Neural progenitor cell (in vitro differentiated cells): ENCODE measurements around the gene TRIL. TPM values are rescaled to one million over a fixed set of nuclear protein-coding genes. Genes with fewer than 3 reads are reported as not detected.

Experiments used
- DNase-seq: peaks from one replicate; pipeline ENCODE4 v3.0.0-alpha.2; 2016; ENCODE audit warnings: low spot score
- H2AFZ ChIP-seq: fragments of 200-600 bp; sonication (generic); replicated peaks from 2 replicates; pipeline ENCODE4 v1.6.1; 2016; ENCODE audit warnings: antibody characterized with exemption
- H3F3A ChIP-seq: fragments of 200-600 bp; sonication (generic); 2 replicates; pipeline ENCODE4 v1.6.1; 2016; ENCODE audit warnings: antibody characterized with exemption, low read depth
- H3K27ac ChIP-seq: fragments of 200-600 bp; sonication (generic); 2 replicates; pipeline ENCODE4 v1.5.1; 2016; ENCODE audit warnings: mild to moderate bottlenecking
- H3K27me3 ChIP-seq: fragments of 200-600 bp; sonication (generic); 2 replicates; pipeline ENCODE4 v1.6.1; 2016; ENCODE audit warnings: mild to moderate bottlenecking, moderate library complexity
- H3K36me3 ChIP-seq: fragments of 200-600 bp; sonication (generic); 2 replicates; pipeline ENCODE4 v1.5.1; 2016
- H3K4me1 ChIP-seq: fragments of 200-600 bp; sonication (generic); 2 replicates; pipeline ENCODE4 v1.6.1; 2016; ENCODE audit warnings: mixed run types
- H3K4me2 ChIP-seq: fragments of 200-600 bp; sonication (generic); 2 replicates; pipeline ENCODE4 v1.6.1; 2016
- H3K4me3 ChIP-seq: fragments of 200-600 bp; sonication (generic); 2 replicates; pipeline ENCODE4 v1.5.1; 2016
- H3K79me2 ChIP-seq: fragments of 200-600 bp; sonication (generic); 2 replicates; pipeline ENCODE4 v1.6.1; 2016; ENCODE audit warnings: low read depth
- H3K9ac ChIP-seq: fragments of 200-600 bp; sonication (generic); 2 replicates; pipeline ENCODE4 v1.6.1; 2016
- H3K9me3 ChIP-seq: fragments of 200-600 bp; sonication (generic); 2 replicates; pipeline ENCODE4 v1.5.1; 2016; ENCODE audit warnings: low read depth
- H4K20me1 ChIP-seq: fragments of 200-600 bp; sonication (generic); 2 replicates; pipeline ENCODE4 v1.6.1; 2016; ENCODE audit warnings: low read depth
- H3K27ac Mint-ChIP-seq: 3 replicates; pipeline ENCODE4 v1.8.0; 2021; ENCODE audit warnings: mixed read lengths
- H3K27me3 Mint-ChIP-seq: 2 replicates; pipeline ENCODE4 v1.8.0; 2022; ENCODE audit warnings: low read depth, mild to moderate bottlenecking, inconsistent platforms, moderate library complexity, mixed read lengths; ENCODE audit not compliant: insufficient read depth
- H3K36me3 Mint-ChIP-seq: 3 replicates; pipeline ENCODE4 v1.8.0; 2021; ENCODE audit warnings: mixed read lengths
- H3K4me1 Mint-ChIP-seq: 3 replicates; pipeline ENCODE4 v1.8.0; 2021; ENCODE audit warnings: mixed read lengths
- H3K4me3 Mint-ChIP-seq: 3 replicates; pipeline ENCODE4 v1.8.0; 2021; ENCODE audit warnings: mild to moderate bottlenecking, moderate library complexity, mixed read lengths
- H3K9me3 Mint-ChIP-seq: 3 replicates; pipeline ENCODE4 v1.8.0; 2020; ENCODE audit warnings: mixed read lengths
- EZH2 ChIP-seq: fragments of 200-600 bp; sonication (generic); IDR thresholded peaks from 2 replicates; pipeline ENCODE4 v1.6.1; 2017; ENCODE audit warnings: antibody characterized with exemption, mild to moderate bottlenecking, moderate library complexity
- EZH2phosphoT487 ChIP-seq: fragments of 200-600 bp; sonication (generic); IDR thresholded peaks from 2 replicates; pipeline ENCODE4 v1.6.1; 2017; ENCODE audit warnings: antibody characterized with exemption
- total RNA-seq: library from RNA; depleted of rRNA; stranded (reverse); fragments of >200 nt; gene quantifications from 2 replicates; pipeline ENCODE4 v1.2.3, GENCODE V29; 2015; ENCODE audit warnings: low replicate concordance
- TF ChIP-seq, protein P1 (sequence below): fragments of 200-600 bp; sonication (generic); IDR thresholded peaks from 2 replicates; pipeline ENCODE4 v1.5.1; 2017; ENCODE audit warnings: antibody characterized with exemption, mild to moderate bottlenecking

Gene TRIL
- total RNA-seq, 1 donor from 2014 or later = 8.5 TPM

GRCh38 chr7:28999427-28999826 is 41.3 kb upstream of the TRIL start:
- H3K27ac Mint-ChIP-seq = peak overlapping the region; percentile 88
- peaks cover 43% of the 10 kb centered on the region for H3K4me1 Mint-ChIP-seq

DNA sequence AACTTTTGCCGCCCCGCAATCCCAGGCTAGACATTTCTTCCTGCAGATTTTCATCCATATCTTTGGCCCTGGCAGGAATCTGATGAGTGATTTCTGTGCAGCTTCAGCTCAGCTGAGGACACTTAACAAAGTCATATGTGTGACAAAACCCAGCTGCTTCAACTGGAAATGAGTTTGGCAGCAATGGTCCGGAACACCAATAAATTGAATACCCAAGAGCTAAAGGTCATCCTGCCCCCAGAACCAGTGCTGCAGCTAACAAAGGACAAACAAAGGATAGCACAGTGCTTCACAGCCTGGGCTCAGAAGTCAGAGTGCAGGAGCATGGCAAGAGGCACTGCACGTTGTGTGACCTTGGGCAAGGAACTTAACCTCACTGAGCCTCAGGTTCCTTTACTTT is 40.0 kb upstream of the TRIL start:
- DNase-seq = peak; percentile 11
- Histone ChIP-seq H3K27ac (no peak overlapping the region), H3K4me1 (peaks cover 26% of the 10 kb centered on the region), H3K4me3 (no peak overlapping the region), H3K27me3 (no peaks in the 10 kb centered on the region), H3K4me2 (no peak overlapping the region), H4K20me1 (no peaks in the 10 kb centered on the region), H2AFZ (no peak overlapping the region), H3K9me3 (no peaks in the 10 kb centered on the region), H3K36me3 (peaks cover 4% of the 10 kb centered on the region), H3K9ac (no peak overlapping the region), H3F3A (no peaks in the 10 kb centered on the region), H3K79me2 (no peaks in the 10 kb centered on the region)
- Mint-ChIP-seq H3K36me3 (peaks cover 2% of the 10 kb centered on the region), H3K27me3 (no peaks in the 10 kb centered on the region), H3K4me1 (peaks cover 43% of the 10 kb centered on the region), H3K9me3 (peaks cover 6% of the 10 kb centered on the region), H3K4me3 (no peak overlapping the region), H3K27ac (peak overlapping the region; percentile 75)
- TF ChIP-seq EZH2phosphoT487 (no peak), EZH2 (no peak)
- TF ChIP-seq, protein P1, sequence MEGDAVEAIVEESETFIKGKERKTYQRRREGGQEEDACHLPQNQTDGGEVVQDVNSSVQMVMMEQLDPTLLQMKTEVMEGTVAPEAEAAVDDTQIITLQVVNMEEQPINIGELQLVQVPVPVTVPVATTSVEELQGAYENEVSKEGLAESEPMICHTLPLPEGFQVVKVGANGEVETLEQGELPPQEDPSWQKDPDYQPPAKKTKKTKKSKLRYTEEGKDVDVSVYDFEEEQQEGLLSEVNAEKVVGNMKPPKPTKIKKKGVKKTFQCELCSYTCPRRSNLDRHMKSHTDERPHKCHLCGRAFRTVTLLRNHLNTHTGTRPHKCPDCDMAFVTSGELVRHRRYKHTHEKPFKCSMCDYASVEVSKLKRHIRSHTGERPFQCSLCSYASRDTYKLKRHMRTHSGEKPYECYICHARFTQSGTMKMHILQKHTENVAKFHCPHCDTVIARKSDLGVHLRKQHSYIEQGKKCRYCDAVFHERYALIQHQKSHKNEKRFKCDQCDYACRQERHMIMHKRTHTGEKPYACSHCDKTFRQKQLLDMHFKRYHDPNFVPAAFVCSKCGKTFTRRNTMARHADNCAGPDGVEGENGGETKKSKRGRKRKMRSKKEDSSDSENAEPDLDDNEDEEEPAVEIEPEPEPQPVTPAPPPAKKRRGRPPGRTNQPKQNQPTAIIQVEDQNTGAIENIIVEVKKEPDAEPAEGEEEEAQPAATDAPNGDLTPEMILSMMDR = no peak

More at GRCh38 chr7:28999427-28999826, 41.3 kb upstream of the TRIL start:
- H3K36me3 Mint-ChIP-seq = peaks cover 5% of the 10 kb centered on the region
- no peak for DNase-seq
- H3K9me3 ChIP-seq = no peaks in the 10 kb centered on the region
- H3K4me3 Mint-ChIP-seq = peak overlapping the region; percentile 65
- H3K4me2 ChIP-seq = no peak overlapping the region
- no peak overlapping the region for H3K27ac ChIP-seq
- no peaks in the 10 kb centered on the region for H3K79me2 ChIP-seq
- H3K9ac ChIP-seq = no peak overlapping the region
- TF ChIP-seq, protein P1 = no peak
- TF ChIP-seq EZH2 (no peak), EZH2phosphoT487 (no peak)
- no peaks in the 10 kb centered on the region for H3K27me3 ChIP-seq
- peaks cover 26% of the 10 kb centered on the region for H3K4me1 ChIP-seq
- H3K27me3 Mint-ChIP-seq = peaks cover 3% of the 10 kb centered on the region
- no peak overlapping the region for H3K4me3 ChIP-seq
- no peaks in the 10 kb centered on the region for H4K20me1 ChIP-seq
- H2AFZ ChIP-seq = no peak overlapping the region
- peaks cover 4% of the 10 kb centered on the region for H3K36me3 ChIP-seq
- H3F3A ChIP-seq = no peaks in the 10 kb centered on the region
- peaks cover 17% of the 10 kb centered on the region for H3K9me3 Mint-ChIP-seq

DNA sequence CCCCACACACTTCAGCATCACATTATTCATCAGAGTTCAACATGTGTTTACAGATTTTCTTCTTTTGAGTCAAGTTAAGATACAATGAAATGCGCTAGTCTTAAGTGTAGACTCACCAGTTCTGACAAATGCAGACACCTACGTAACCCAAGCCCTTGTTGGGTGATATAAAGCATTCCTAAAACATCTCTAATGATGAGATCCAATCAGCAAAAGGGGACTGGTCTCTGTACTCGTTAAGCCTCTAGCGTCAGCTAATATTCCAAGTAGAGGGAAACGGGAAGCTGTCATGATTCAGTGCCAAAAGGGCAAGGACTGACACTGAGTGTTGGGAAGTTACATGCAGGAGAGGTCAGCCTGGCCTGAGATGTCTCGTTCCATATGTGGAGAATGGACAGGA is 38.7 kb upstream of the TRIL start:
- no peak for DNase-seq
- H3K79me2 ChIP-seq = no peaks in the 10 kb centered on the region
- H3K4me1 ChIP-seq = peaks cover 20% of the 10 kb centered on the region
- H3K36me3 Mint-ChIP-seq = peaks cover 2% of the 10 kb centered on the region
- H3K9ac ChIP-seq = no peak overlapping the region
- no peaks in the 10 kb centered on the region for H3K27me3 ChIP-seq
- H3K4me3 Mint-ChIP-seq = no peak overlapping the region
- H2AFZ ChIP-seq = no peak overlapping the region
- no peaks in the 10 kb centered on the region for H3F3A ChIP-seq
- H3K36me3 ChIP-seq = peaks cover 4% of the 10 kb centered on the region
- H3K4me3 ChIP-seq = no peak overlapping the region
- no peak overlapping the region for H3K4me2 ChIP-seq
- no peak for TF ChIP-seq EZH2phosphoT487
- no peak for TF ChIP-seq EZH2
- TF ChIP-seq, protein P1 = no peak
- peaks cover 2% of the 10 kb centered on the region for H3K9me3 Mint-ChIP-seq
- peaks cover 43% of the 10 kb centered on the region for H3K4me1 Mint-ChIP-seq
- H3K27me3 Mint-ChIP-seq = no peaks in the 10 kb centered on the region
- no peaks in the 10 kb centered on the region for H3K9me3 ChIP-seq
- H3K27ac Mint-ChIP-seq = no peak overlapping the region
- no peaks in the 10 kb centered on the region for H4K20me1 ChIP-seq
- H3K27ac ChIP-seq = no peak overlapping the region
